Endothelial cell of umbilical vein (primary cell): ENCODE data around the gene USH2A. TPM values are rescaled to one million over a fixed set of nuclear protein-coding genes. Genes with fewer than 3 reads are reported as not detected.

Experiments used
- BruUV-seq: library from RNA; stranded (reverse); fragments of 400-500 nt; replicated peaks from 2 replicates; lab custom pipeline; 2021; lab: Mats Ljungman, UMichigan
- CTCF ChIA-PET: fragments of 300-600, 350-600 bp; sonication (Branson Sonifier 250); formaldehyde crosslinking; loops from one replicate; lab custom pipeline; 2021; ENCODE audit warnings: antibody characterized with exemption, inconsistent platforms; lab: Charles Lee
- POLR2A ChIA-PET: fragments of 300-600, 350-600 bp; sonication (Branson Sonifier 250); formaldehyde crosslinking; loops from one replicate; lab custom pipeline; 2021; ENCODE audit warnings: antibody characterized with exemption, inconsistent platforms; lab: Charles Lee
- DNase-seq: peaks from one replicate; pipeline ENCODE4 v3.0.0-alpha.2; 2011; ENCODE audit warnings: low read depth, low spot score
- FAIRE-seq: peaks from 2 replicates; lab custom pipeline; 2011; peaks lifted over from hg19 to GRCh38; lab: Jason Lieb, UNC
- H2AFZ ChIP-seq: 2 replicates; pipeline ENCODE4 v1.6.0; 2012; ENCODE audit warnings: low read depth, low read length, control low read depth, inconsistent platforms
- H3K27ac ChIP-seq: 2 replicates; pipeline ENCODE4 v1.5.1; 2011; ENCODE audit warnings: low read depth, mild to moderate bottlenecking, control low read depth, low read length, moderate library complexity; ENCODE audit not compliant: insufficient read depth
- H3K27me3 ChIP-seq, 2 experiments: 2 replicates each; pipeline versions ENCODE4 v1.6.0 to v1.6.1; 2011; ENCODE audit warnings: low read length in 2 of 2, mixed read lengths in 1 of 2; ENCODE audit not compliant: control insufficient read depth in 2 of 2, insufficient read depth in 2 of 2
- H3K36me3 ChIP-seq, 2 experiments: 2 replicates in 1 of 2; 3 replicates in 1 of 2; pipeline ENCODE4 v1.5.1; 2011; ENCODE audit warnings: low read length in 2 of 2, mild to moderate bottlenecking in 1 of 2, moderate library complexity in 1 of 2; ENCODE audit not compliant: control insufficient read depth in 2 of 2, insufficient read depth in 2 of 2; ENCODE audit errors: extremely low read depth in 1 of 2
- H3K4me1 ChIP-seq: 3 replicates; pipeline ENCODE4 v1.5.1; 2011; ENCODE audit warnings: mild to moderate bottlenecking, low read length; ENCODE audit not compliant: control insufficient read depth, insufficient read depth; ENCODE audit errors: extremely low read depth
- H3K4me2 ChIP-seq: 2 replicates; pipeline ENCODE4 v1.6.1; 2011; ENCODE audit warnings: low read length, control low read depth, mixed read lengths; ENCODE audit not compliant: insufficient read depth
- H3K4me3 ChIP-seq, 3 experiments: fragments of 200-600 bp in 1 of 3; sonication (generic), shearing (Covaris generic) in 1 of 3; replicated peaks in 1 of 3; 2 replicates each; pipeline ENCODE4 v1.5.1; 2011 to 2016; ENCODE audit warnings: control low read depth in 3 of 3, low read length in 3 of 3, mild to moderate bottlenecking in 2 of 3, inconsistent platforms in 1 of 3, low read depth in 1 of 3, moderate library complexity in 1 of 3; ENCODE audit not compliant: insufficient read depth in 1 of 3
- H3K79me2 ChIP-seq: 2 replicates; pipeline ENCODE4 v1.6.0; 2012; ENCODE audit warnings: low read length, inconsistent platforms; ENCODE audit not compliant: control insufficient read depth, insufficient read depth
- H3K9ac ChIP-seq: replicated peaks from 2 replicates; pipeline ENCODE3; 2011; ENCODE audit warnings: low read length, control low read depth; ENCODE audit not compliant: insufficient read depth; ENCODE audit errors: extremely low read depth
- H3K9me1 ChIP-seq: replicated peaks from 3 replicates; pipeline ENCODE4 v1.6.0; 2011; ENCODE audit warnings: mild to moderate bottlenecking, low read length; ENCODE audit not compliant: control insufficient read depth, insufficient read depth; ENCODE audit errors: extremely low read depth
- H3K9me3 ChIP-seq: replicated peaks from 2 replicates; pipeline ENCODE4 v1.5.1; 2012; ENCODE audit warnings: low read length, inconsistent platforms; ENCODE audit not compliant: control insufficient read depth, insufficient read depth
- H4K20me1 ChIP-seq: replicated peaks from 2 replicates; pipeline ENCODE3; 2011; ENCODE audit warnings: mild to moderate bottlenecking, low read length; ENCODE audit not compliant: control insufficient read depth, insufficient read depth; ENCODE audit errors: extremely low read depth
- FOS ChIP-seq: IDR thresholded peaks from 2 replicates; pipeline ENCODE4 v1.6.1; 2011; ENCODE audit warnings: mild to moderate bottlenecking, low read length, moderate library complexity, borderline replicate concordance; ENCODE audit not compliant: insufficient read depth
- JUN ChIP-seq: IDR thresholded peaks from 2 replicates; pipeline ENCODE4 v1.6.1; 2011; ENCODE audit warnings: borderline replicate concordance, low read depth; ENCODE audit not compliant: insufficient read length, insufficient read depth
- MYC ChIP-seq: IDR thresholded peaks from one replicate; pipeline ENCODE4 v1.6.1; 2011; ENCODE audit warnings: mild to moderate bottlenecking, low read depth, low read length
- POLR2A ChIP-seq: IDR thresholded peaks from 2 replicates; pipeline ENCODE4 v1.6.1; 2012; ENCODE audit warnings: low read depth, mild to moderate bottlenecking, control low read depth, low read length
- dilution Hi-C: fragments of 300-500 bp; cut with MboI; formaldehyde crosslinking; loops from one replicate; pipeline ENCODE4 v1.15.0; 2019; ENCODE audit warnings: low sequenced_read_pairs; ENCODE audit not compliant: extremely low pct_ligation_motif_present
- intact Hi-C: fragments of 100-400 bp; cut with micrococcal nuclease; formaldehyde crosslinking; loops from one replicate; pipeline ENCODE4 v1.10.0; 2022
- polyA plus RNA-seq, 4 experiments: library from polyadenylated mRNA; depleted of rRNA in 3 of 4; stranded (reverse) in 3 of 4; unstranded in 1 of 4; fragments of >200 nt; gene quantifications; 2 replicates each; pipeline versions ENCODE4 v1.2.1 to v1.2.3, GENCODE V29; 2011 to 2012; ENCODE audit warnings: missing spikeins in 1 of 4
- total RNA-seq: library from RNA; stranded (reverse); gene quantifications from 2 replicates; pipeline ENCODE4 v1.2.3, GENCODE V29; 2021

The USH2A gene
- total and polyA plus RNA-seq, 2 donors (not counting 3 experiments of a cell fraction or from before 2014, with no cell fraction given), result not detected

GRCh38 chr1:215983680-215984079, 439.6 kb downstream of the USH2A start:
- H3K27me3 ChIP-seq, result no peaks in the 10 kb centered on the region
- H4K20me1 ChIP-seq, result no peaks in the 10 kb centered on the region
- TF ChIP-seq JUN (no peak), MYC (no peak), POLR2A (no peak)
- no TSS peak for BruUV-seq
- no peak overlapping the region for H3K9ac ChIP-seq
- no peak overlapping the region for H3K4me2 ChIP-seq
- ChIA-PET POLR2A (no interaction called here), CTCF (no interaction called here)
- no peak for FAIRE-seq
- DNase-seq, result no peak
- H3K4me1 ChIP-seq, result no peaks in the 10 kb centered on the region
- H3K4me3 ChIP-seq, result no peak overlapping the region
- no peak overlapping the region for H3K27ac ChIP-seq
- intact Hi-C loops (no loop called here), dilution Hi-C loops (no loop called here)
- no peaks in the 10 kb centered on the region for H3K9me1 ChIP-seq
- H2AFZ ChIP-seq, result no peak overlapping the region
- H3K36me3 ChIP-seq, result no peaks in the 10 kb centered on the region
- H3K9me3 ChIP-seq, result no peaks in the 10 kb centered on the region
- no peaks in the 10 kb centered on the region for H3K79me2 ChIP-seq

- TF ChIP-seq FOS, result no peak
- no peak overlapping the region for H3K9ac ChIP-seq
- no peaks in the 10 kb centered on the region for H4K20me1 ChIP-seq
- intact Hi-C loops, result no loop called here
- H3K4me3 ChIP-seq, result no peak overlapping the region
- no peak for FAIRE-seq
- no peaks in the 10 kb centered on the region for H3K9me3 ChIP-seq
- H3K79me2 ChIP-seq, result no peaks in the 10 kb centered on the region
- no peak for DNase-seq
- H3K27ac ChIP-seq, result no peak overlapping the region
- no peaks in the 10 kb centered on the region for H3K36me3 ChIP-seq
- ChIA-PET CTCF (no interaction called here), POLR2A (no interaction called here)
- no TSS peak for BruUV-seq
- no peaks in the 10 kb centered on the region for H3K9me1 ChIP-seq
- no peaks in the 10 kb centered on the region for H3K27me3 ChIP-seq
- H3K4me1 ChIP-seq, result no peaks in the 10 kb centered on the region
- no peak overlapping the region for H3K4me2 ChIP-seq
- no peak overlapping the region for H2AFZ ChIP-seq
- dilution Hi-C loops, result no loop called here
These were observed 451.3 kb downstream of the USH2A start for GRCh38 chr1:215971793-215972441.
